Measurements from ENCODE around the gene THRAP3. TPM values are rescaled to one million over a fixed set of nuclear protein-coding genes. Genes with fewer than 3 reads are reported as not detected.

The THRAP3 gene
- total RNA-seq, 1 experiment from 2014 or later, result 97.5 TPM

GRCh38 chr1:36176106-36176949, 47.9 kb upstream of the THRAP3 start:
- no peak overlapping the region for H3K4me3 Mint-ChIP-seq (ENCODE audit: low read depth, unreplicated experiment)
- DNase-seq, result no peak
- peaks cover 42% of the 10 kb centered on the region for H3K36me3 Mint-ChIP-seq (ENCODE audit: insufficient read depth, unreplicated experiment)
- H3K27ac Mint-ChIP-seq (ENCODE audit: unreplicated experiment), result no peak overlapping the region
- TF ChIP-seq CTCF (IDR thresholded peaks at IDR 0.05; ENCODE audit: unreplicated experiment), result no peak
- H3K9me3 Mint-ChIP-seq (ENCODE audit: low read depth, unreplicated experiment), result no peaks in the 10 kb centered on the region
- intact Hi-C loops (cut with micrococcal nuclease; ENCODE audit: unreplicated experiment), result no loop called here
- no peaks in the 10 kb centered on the region for H3K27me3 Mint-ChIP-seq (ENCODE audit: unreplicated experiment)
- H3K4me1 Mint-ChIP-seq (ENCODE audit: low read depth, unreplicated experiment), result no peaks in the 10 kb centered on the region
- CTCF ChIA-PET, result no interaction called here
- BruUV-seq (replicated peaks), result no TSS peak

GRCh38 chr1:36177589-36178431, 46.4 kb upstream of the THRAP3 start:
- TF ChIP-seq CTCF (IDR thresholded peaks at IDR 0.05; ENCODE audit: unreplicated experiment), result no peak
- DNase-seq, result no peak
- intact Hi-C loops (cut with micrococcal nuclease; ENCODE audit: unreplicated experiment), result no loop called here
- H3K9me3 Mint-ChIP-seq (ENCODE audit: low read depth, unreplicated experiment), result no peaks in the 10 kb centered on the region
- H3K36me3 Mint-ChIP-seq (ENCODE audit: insufficient read depth, unreplicated experiment), result peaks cover 46% of the 10 kb centered on the region
- H3K4me3 Mint-ChIP-seq (ENCODE audit: low read depth, unreplicated experiment), result no peak overlapping the region
- H3K4me1 Mint-ChIP-seq (ENCODE audit: low read depth, unreplicated experiment), result no peaks in the 10 kb centered on the region
- H3K27ac Mint-ChIP-seq (ENCODE audit: unreplicated experiment), result no peak overlapping the region
- no peaks in the 10 kb centered on the region for H3K27me3 Mint-ChIP-seq (ENCODE audit: unreplicated experiment)
- CTCF ChIA-PET, result interaction anchor here (0.6 to 0.7 kb wide), 3 partner anchors 15 to 83 kb away, joined by 3 to 4 read pairs (median 3); no protein-coding TSS in a partner anchor
- BruUV-seq (replicated peaks), result no TSS peak

- no peak overlapping the region for H3K27ac Mint-ChIP-seq (ENCODE audit: unreplicated experiment)
- no TSS peak for BruUV-seq (replicated peaks)
- no peak overlapping the region for H3K4me3 Mint-ChIP-seq (ENCODE audit: low read depth, unreplicated experiment)
Observed at GRCh38 chr1:36178471-36179219, 45.6 kb upstream of the THRAP3 start.

More at GRCh38 chr1:36178471-36179219, 45.6 kb upstream of the THRAP3 start:
- Mint-ChIP-seq H3K27me3 (ENCODE audit: unreplicated experiment) (no peaks in the 10 kb centered on the region), H3K36me3 (ENCODE audit: insufficient read depth, unreplicated experiment) (peaks cover 45% of the 10 kb centered on the region), H3K4me1 (ENCODE audit: low read depth, unreplicated experiment) (no peaks in the 10 kb centered on the region), H3K9me3 (ENCODE audit: low read depth, unreplicated experiment) (no peaks in the 10 kb centered on the region)
- CTCF ChIA-PET, result interaction anchor here (0.6 to 0.7 kb wide), 2 partner anchors 15 to 83 kb away, joined by 3 to 4 read pairs; no protein-coding TSS in a partner anchor
- DNase-seq, result no peak
- TF ChIP-seq CTCF (IDR thresholded peaks at IDR 0.05; ENCODE audit: unreplicated experiment), result no peak
- intact Hi-C loops (cut with micrococcal nuclease; ENCODE audit: unreplicated experiment), result no loop called here

Data from Calu3 (cell line).